KG1 (cell line): ENCODE results near the gene SYNC.

ENCODE experiments used
- DNase-seq: peaks from one replicate; lab custom pipeline; 2025; lab: John Stamatoyannopoulos, UW

The SYNC gene

GRCh38 chr1:32702599-32703478 is at the start of gene SYNC:
TSS of gene SYNC (minus strand) at chr1:32702770. CDS start at chr1:32702660, 110 bp downstream.
- no peak for DNase-seq

- no peak for DNase-seq
Measured at GRCh38 chr1:32749771-32750170, 47.2 kb upstream of the SYNC start.

- DNase-seq, result no peak
Measured at GRCh38 chr1:32749332-32749731, 46.8 kb upstream of the SYNC start.

- DNase-seq, result no peak
Measured at GRCh38 chr1:32748926-32749325, 46.4 kb upstream of the SYNC start.

GRCh38 chr1:32748348-32748747 is 45.8 kb upstream of the SYNC start:
- no peak for DNase-seq

- DNase-seq, result no peak
Measured at GRCh38 chr1:32746130-32746529, 43.6 kb upstream of the SYNC start.

GRCh38 chr1:32744071-32744425 is 41.5 kb upstream of the SYNC start:
- no peak for DNase-seq

- no peak for DNase-seq
Measured at GRCh38 chr1:32743380-32744070, 41.0 kb upstream of the SYNC start.

GRCh38 chr1:32742956-32743355 is 40.4 kb upstream of the SYNC start:
- DNase-seq, result no peak

GRCh38 chr1:32742199-32742947 is 39.8 kb upstream of the SYNC start:
- DNase-seq, result no peak

GRCh38 chr1:32741413-32742198 is 39.0 kb upstream of the SYNC start:
- no peak for DNase-seq

- DNase-seq, result no peak
Measured at GRCh38 chr1:32741059-32741412, 38.5 kb upstream of the SYNC start.

GRCh38 chr1:32736812-32737791 is 34.5 kb upstream of the SYNC start:
- no peak for DNase-seq

GRCh38 chr1:32733582-32734321 is 31.2 kb upstream of the SYNC start:
- no peak for DNase-seq

- DNase-seq, result no peak
Measured at GRCh38 chr1:32729254-32730046, 26.9 kb upstream of the SYNC start.

GRCh38 chr1:32728413-32729077 is 26.0 kb upstream of the SYNC start:
- no peak for DNase-seq

- DNase-seq, result no peak
Measured at GRCh38 chr1:32727876-32728275, 25.3 kb upstream of the SYNC start.

GRCh38 chr1:32725615-32725982 is 23.0 kb upstream of the SYNC start:
- no peak for DNase-seq
